Fibroblast of lung (primary cell): ENCODE measurements around the gene PPP3R2. TPM values are rescaled to one million over a fixed set of nuclear protein-coding genes. Genes with fewer than 3 reads are reported as not detected.

ENCODE experiments used
- DNase-seq, 2 donors: peaks; one replicate each; pipeline versions ENCODE4 v3.0.0 to v3.0.0-alpha.2; 2010; ENCODE audit warnings: low read depth in 2 of 2
- H2AFZ ChIP-seq: 2 replicates; pipeline ENCODE4 v1.5.1; 2012; ENCODE audit warnings: low read length, control low read depth, inconsistent platforms
- H3K27ac ChIP-seq: 2 replicates; pipeline ENCODE4 v1.5.1; 2011; ENCODE audit warnings: low read length, control low read depth; ENCODE audit not compliant: insufficient read depth
- H3K27me3 ChIP-seq: 2 replicates; pipeline ENCODE4 v1.5.1; 2011; ENCODE audit warnings: mild to moderate bottlenecking, low read length; ENCODE audit not compliant: control insufficient read depth, insufficient read depth
- H3K36me3 ChIP-seq: 2 replicates; pipeline ENCODE4 v1.5.1; 2011; ENCODE audit warnings: low read length; ENCODE audit not compliant: control insufficient read depth, insufficient read depth
- H3K4me1 ChIP-seq: 2 replicates; pipeline ENCODE4 v1.5.1; 2011; ENCODE audit warnings: low read length; ENCODE audit not compliant: control insufficient read depth, insufficient read depth; ENCODE audit errors: extremely low read depth
- H3K4me2 ChIP-seq: 2 replicates; pipeline ENCODE4 v1.5.1; 2011; ENCODE audit warnings: low read length, control low read depth; ENCODE audit not compliant: insufficient read depth; ENCODE audit errors: extremely low read depth
- H3K4me3 ChIP-seq, 4 experiments: fragments of 200-600 bp in 1 of 4; sonication (generic) in 1 of 4; replicated peaks in 1 of 4; 2 replicates each; pipeline ENCODE4 v1.5.1; 2011 to 2016; ENCODE audit warnings: low read length in 4 of 4, low read depth in 3 of 4, mild to moderate bottlenecking in 3 of 4, control low read depth in 2 of 4, inconsistent platforms in 1 of 4, mixed read lengths in 1 of 4; ENCODE audit not compliant: insufficient read depth in 1 of 4; ENCODE audit errors: control extremely low read depth in 1 of 4
- H3K79me2 ChIP-seq: 2 replicates; pipeline ENCODE4 v1.5.1; 2012; ENCODE audit warnings: mild to moderate bottlenecking, low read length, inconsistent platforms; ENCODE audit not compliant: control insufficient read depth, insufficient read depth
- H3K9ac ChIP-seq: 2 replicates; pipeline ENCODE4 v1.5.1; 2011; ENCODE audit warnings: mild to moderate bottlenecking, low read length, control low read depth; ENCODE audit not compliant: insufficient read depth
- H3K9me3 ChIP-seq: 2 replicates; pipeline ENCODE4 v1.5.1; 2012; ENCODE audit warnings: low read depth, low read length; ENCODE audit not compliant: control insufficient read depth, insufficient read depth
- H4K20me1 ChIP-seq: 2 replicates; pipeline ENCODE4 v1.5.1; 2011; ENCODE audit warnings: low read length; ENCODE audit not compliant: control insufficient read depth, insufficient read depth; ENCODE audit errors: extremely low read depth
- CTCF ChIP-seq, 2 donors: IDR thresholded peaks in 1 of 2; conservative IDR thresholded peaks in 1 of 2; 1 replicate in 1 of 2; 2 replicates in 1 of 2; pipeline ENCODE4 v1.5.1; 2011 to 2012; ENCODE audit warnings: low read length in 2 of 2, control low read depth in 1 of 2, inconsistent platforms in 1 of 2, low read depth in 1 of 2, mild to moderate bottlenecking in 1 of 2
- EZH2 ChIP-seq: IDR thresholded peaks from 2 replicates; pipeline ENCODE4 v1.5.1; 2012; ENCODE audit warnings: low read length, control low read depth, mild to moderate bottlenecking; ENCODE audit errors: missing control alignments
- polyA plus RNA-seq, 2 donors: library from polyadenylated mRNA; depleted of rRNA in 1 of 2; stranded (reverse) in 1 of 2; unstranded in 1 of 2; fragments of >200 nt; gene quantifications; 2 replicates each; pipeline ENCODE4 v1.2.1, GENCODE V29; 2011 to 2012; ENCODE audit warnings: missing spikeins in 1 of 2
- total RNA-seq: library from RNA; depleted of rRNA; stranded (reverse); fragments of >200 nt; gene quantifications from 2 replicates; pipeline ENCODE4 v1.2.1, GENCODE V29; 2014

The PPP3R2 gene
- total and polyA plus RNA-seq, 2 donors (not counting 1 experiment from before 2014, with no cell fraction given) = not detected

- no peaks in the 10 kb centered on the region for H3K4me1 ChIP-seq
- DNase-seq = no peak
- no peak overlapping the region for H3K27ac ChIP-seq
- no peak overlapping the region for H3K9ac ChIP-seq
- no peaks in the 10 kb centered on the region for H3K27me3 ChIP-seq
- H3K9me3 ChIP-seq = no peaks in the 10 kb centered on the region
- H3K36me3 ChIP-seq = no peaks in the 10 kb centered on the region
- no peak for TF ChIP-seq CTCF (conservative IDR thresholded peaks at IDR 0.05 in 1 of 2, IDR thresholded peaks at IDR 0.05 in 1 of 2; ENCODE audit: low read depth in 1 of 2, low read length in 2 of 2)
- TF ChIP-seq EZH2 = no peak
- no peaks in the 10 kb centered on the region for H3K79me2 ChIP-seq
- no peak overlapping the region for H2AFZ ChIP-seq
- H3K4me3 ChIP-seq = no peak overlapping the region
- H3K4me2 ChIP-seq = no peak overlapping the region
- H4K20me1 ChIP-seq = no peaks in the 10 kb centered on the region
Observed at GRCh38 chr9:101620452-101620851, 25.7 kb upstream of the PPP3R2 start.

GRCh38 chr9:101618698-101619097 is 23.9 kb upstream of the PPP3R2 start:
- Histone ChIP-seq H3K79me2 (no peaks in the 10 kb centered on the region), H3K27ac (no peak overlapping the region), H3K9ac (no peak overlapping the region), H3K36me3 (no peaks in the 10 kb centered on the region), H4K20me1 (no peaks in the 10 kb centered on the region), H3K9me3 (no peaks in the 10 kb centered on the region), H3K4me1 (no peaks in the 10 kb centered on the region), H3K27me3 (no peaks in the 10 kb centered on the region), H3K4me3 (no peak overlapping the region), H3K4me2 (no peak overlapping the region), H2AFZ (no peak overlapping the region)
- TF ChIP-seq EZH2 = no peak
- no peak for TF ChIP-seq CTCF (conservative IDR thresholded peaks at IDR 0.05 in 1 of 2, IDR thresholded peaks at IDR 0.05 in 1 of 2; ENCODE audit: low read depth in 1 of 2, low read length in 2 of 2)
- DNase-seq = no peak

- no peak overlapping the region for H3K4me2 ChIP-seq
- no peaks in the 10 kb centered on the region for H3K79me2 ChIP-seq
- no peak for DNase-seq
- no peaks in the 10 kb centered on the region for H3K9me3 ChIP-seq
- no peak overlapping the region for H3K9ac ChIP-seq
- no peaks in the 10 kb centered on the region for H3K36me3 ChIP-seq
- no peaks in the 10 kb centered on the region for H4K20me1 ChIP-seq
- no peaks in the 10 kb centered on the region for H3K27me3 ChIP-seq
- no peak overlapping the region for H3K4me3 ChIP-seq
- no peak overlapping the region for H3K27ac ChIP-seq
- no peak for TF ChIP-seq CTCF (conservative IDR thresholded peaks at IDR 0.05 in 1 of 2, IDR thresholded peaks at IDR 0.05 in 1 of 2; ENCODE audit: low read depth in 1 of 2, low read length in 2 of 2)
- H2AFZ ChIP-seq = no peak overlapping the region
- no peaks in the 10 kb centered on the region for H3K4me1 ChIP-seq
Observed at GRCh38 chr9:101605547-101605946, 10.8 kb upstream of the PPP3R2 start.
